SK-N-SH treated with all-trans-retinoic acid at 6 μM for 48 hours (cell line): ENCODE results near the gene UGGT2.

ENCODE experiments used
- ATAC-seq: fragments of 200-7000 bp; cut with Tn5 transposase; 3 replicates; pipeline ENCODE4 v1.9.1; 2020; ENCODE audit warnings: mild to moderate bottlenecking, moderate library complexity
- ARNTL ChIP-seq: fragments of 450-650 bp; formaldehyde crosslinking; IDR thresholded peaks from 2 replicates; pipeline ENCODE4 v1.5.0; 2020; ENCODE audit warnings: low read depth, mild to moderate bottlenecking, moderate library complexity, borderline replicate concordance
- BACH2 ChIP-seq: fragments of 250-450 bp; sonication (Bioruptor Pico); IDR thresholded peaks from 2 replicates; pipeline ENCODE4 v1.9.0; 2021; ENCODE audit warnings: mild to moderate bottlenecking, borderline replicate concordance
- CREB5 ChIP-seq: fragments of 250-450 bp; sonication (Bioruptor Pico); IDR thresholded peaks from 2 replicates; pipeline ENCODE4 v1.5.1; 2020; ENCODE audit warnings: low read depth, mild to moderate bottlenecking, moderate library complexity
- CSDC2 ChIP-seq: fragments of 250-450 bp; sonication (Bioruptor Pico); IDR thresholded peaks from 2 replicates; pipeline ENCODE4 v1.5.0; 2020; ENCODE audit warnings: mild to moderate bottlenecking, moderate library complexity
- ESRRG ChIP-seq: fragments of 250-450 bp; sonication (Bioruptor Pico); IDR thresholded peaks from 2 replicates; pipeline ENCODE4 v1.6.1; 2021; ENCODE audit warnings: mild to moderate bottlenecking
- GLIS3 ChIP-seq: fragments of 250-450 bp; sonication (Bioruptor Pico); IDR thresholded peaks from 2 replicates; pipeline ENCODE4 v1.5.0; 2020; ENCODE audit warnings: mild to moderate bottlenecking, moderate library complexity
- ISL1 ChIP-seq: fragments of 250-450 bp; sonication (Bioruptor Pico); IDR thresholded peaks from 2 replicates; pipeline ENCODE4 v2.1.2; 2022; ENCODE audit warnings: mild to moderate bottlenecking, moderate library complexity
- OSR1 ChIP-seq: fragments of 250-450 bp; sonication (Bioruptor Pico); IDR thresholded peaks from 2 replicates; pipeline ENCODE4 v1.8.0; 2022; ENCODE audit warnings: moderate library complexity, mild to moderate bottlenecking, inconsistent platforms
- POU6F1 ChIP-seq: fragments of 250-450 bp; sonication (Bioruptor Pico); IDR thresholded peaks from 2 replicates; pipeline ENCODE4 v1.8.0; 2021; ENCODE audit warnings: low read depth, mild to moderate bottlenecking, moderate library complexity, borderline replicate concordance
- PPARA ChIP-seq: fragments of 250-450 bp; sonication (Bioruptor Pico); IDR thresholded peaks from 2 replicates; pipeline ENCODE4 v1.5.0; 2020; ENCODE audit warnings: mild to moderate bottlenecking, borderline replicate concordance
- RARB ChIP-seq: fragments of 250-450 bp; sonication (Bioruptor Pico); IDR thresholded peaks from 2 replicates; pipeline ENCODE4 v1.8.0; 2021; ENCODE audit warnings: mild to moderate bottlenecking, moderate library complexity
- SNAI2 ChIP-seq: fragments of 250-450 bp; sonication (Bioruptor Pico); IDR thresholded peaks from 2 replicates; pipeline ENCODE4 v1.5.0; 2020; ENCODE audit warnings: mild to moderate bottlenecking, moderate library complexity
- TOX ChIP-seq: fragments of 250-450 bp; sonication (Bioruptor Pico); IDR thresholded peaks from 2 replicates; pipeline ENCODE4 v1.8.0; 2021; ENCODE audit warnings: mild to moderate bottlenecking, moderate library complexity, borderline replicate concordance
- ZC3H10 ChIP-seq: fragments of 250-450 bp; sonication (Bioruptor Pico); IDR thresholded peaks from 2 replicates; pipeline ENCODE4 v1.5.1; 2021; ENCODE audit warnings: mild to moderate bottlenecking, moderate library complexity
- ZFP30 ChIP-seq: fragments of 450-650 bp; formaldehyde crosslinking; IDR thresholded peaks from 2 replicates; pipeline ENCODE4 v1.5.0; 2022; ENCODE audit warnings: mild to moderate bottlenecking, moderate library complexity
- ZNF70 ChIP-seq: fragments of 450-650 bp; formaldehyde crosslinking; IDR thresholded peaks from 2 replicates; pipeline ENCODE4 v1.5.0; 2020; ENCODE audit warnings: mild to moderate bottlenecking, moderate library complexity
- TF ChIP-seq, protein P1 (sequence below): fragments of 250-450 bp; sonication (Bioruptor Pico); IDR thresholded peaks from 2 replicates; pipeline ENCODE4 v1.8.0; 2020; ENCODE audit warnings: mild to moderate bottlenecking, moderate library complexity, borderline replicate concordance
- TF ChIP-seq, protein P2 (sequence below): fragments of 250-450 bp; sonication (Bioruptor Pico); IDR thresholded peaks from 2 replicates; pipeline ENCODE4 v1.5.0; 2020; ENCODE audit warnings: mild to moderate bottlenecking, moderate library complexity
- TF ChIP-seq, protein P3 (sequence below): fragments of 250-450 bp; sonication (Bioruptor Pico); IDR thresholded peaks from 2 replicates; pipeline ENCODE4 v1.5.1; 2021; ENCODE audit warnings: mild to moderate bottlenecking, moderate library complexity

The UGGT2 gene

GRCh38 chr13:96053003-96053703 is at the start of gene UGGT2:
UGGT2 (minus strand) TSS chr13:96053401; CDS start chr13:96053312, 89 bp downstream.
- peak; percentile 99 for ATAC-seq
- TF ChIP-seq ZNF70 (CRISPR knock-in tag) (no peak), BACH2 (CRISPR knock-in tag) (no peak), OSR1 (no peak), TOX (no peak), POU6F1 (CRISPR knock-in tag) (no peak), ISL1 (CRISPR knock-in tag) (no peak), ZC3H10 (CRISPR knock-in tag) (no peak), ZFP30 (CRISPR knock-in tag) (no peak), CSDC2 (CRISPR knock-in tag) (no peak), ARNTL (CRISPR knock-in tag) (no peak)
- TF ChIP-seq, protein P1, sequence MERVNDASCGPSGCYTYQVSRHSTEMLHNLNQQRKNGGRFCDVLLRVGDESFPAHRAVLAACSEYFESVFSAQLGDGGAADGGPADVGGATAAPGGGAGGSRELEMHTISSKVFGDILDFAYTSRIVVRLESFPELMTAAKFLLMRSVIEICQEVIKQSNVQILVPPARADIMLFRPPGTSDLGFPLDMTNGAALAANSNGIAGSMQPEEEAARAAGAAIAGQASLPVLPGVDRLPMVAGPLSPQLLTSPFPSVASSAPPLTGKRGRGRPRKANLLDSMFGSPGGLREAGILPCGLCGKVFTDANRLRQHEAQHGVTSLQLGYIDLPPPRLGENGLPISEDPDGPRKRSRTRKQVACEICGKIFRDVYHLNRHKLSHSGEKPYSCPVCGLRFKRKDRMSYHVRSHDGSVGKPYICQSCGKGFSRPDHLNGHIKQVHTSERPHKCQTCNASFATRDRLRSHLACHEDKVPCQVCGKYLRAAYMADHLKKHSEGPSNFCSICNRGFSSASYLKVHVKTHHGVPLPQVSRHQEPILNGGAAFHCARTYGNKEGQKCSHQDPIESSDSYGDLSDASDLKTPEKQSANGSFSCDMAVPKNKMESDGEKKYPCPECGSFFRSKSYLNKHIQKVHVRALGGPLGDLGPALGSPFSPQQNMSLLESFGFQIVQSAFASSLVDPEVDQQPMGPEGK (CRISPR knock-in tag), result no peak
- TF ChIP-seq, all 23 proteins: peak for 0

- TF ChIP-seq CREB5 (CRISPR knock-in tag) (no peak), SNAI2 (CRISPR knock-in tag) (no peak), ZNF70 (CRISPR knock-in tag) (no peak), ESRRG (CRISPR knock-in tag) (no peak), BACH2 (CRISPR knock-in tag) (no peak), CSDC2 (CRISPR knock-in tag) (no peak), ARNTL (CRISPR knock-in tag) (no peak), ISL1 (CRISPR knock-in tag) (no peak), TOX (no peak), RARB (no peak), ZC3H10 (CRISPR knock-in tag) (no peak), GLIS3 (CRISPR knock-in tag) (no peak), PPARA (CRISPR knock-in tag) (no peak), POU6F1 (CRISPR knock-in tag) (no peak), OSR1 (no peak)
- TF ChIP-seq, protein P1 (CRISPR knock-in tag), result no peak
- TF ChIP-seq, protein P2, sequence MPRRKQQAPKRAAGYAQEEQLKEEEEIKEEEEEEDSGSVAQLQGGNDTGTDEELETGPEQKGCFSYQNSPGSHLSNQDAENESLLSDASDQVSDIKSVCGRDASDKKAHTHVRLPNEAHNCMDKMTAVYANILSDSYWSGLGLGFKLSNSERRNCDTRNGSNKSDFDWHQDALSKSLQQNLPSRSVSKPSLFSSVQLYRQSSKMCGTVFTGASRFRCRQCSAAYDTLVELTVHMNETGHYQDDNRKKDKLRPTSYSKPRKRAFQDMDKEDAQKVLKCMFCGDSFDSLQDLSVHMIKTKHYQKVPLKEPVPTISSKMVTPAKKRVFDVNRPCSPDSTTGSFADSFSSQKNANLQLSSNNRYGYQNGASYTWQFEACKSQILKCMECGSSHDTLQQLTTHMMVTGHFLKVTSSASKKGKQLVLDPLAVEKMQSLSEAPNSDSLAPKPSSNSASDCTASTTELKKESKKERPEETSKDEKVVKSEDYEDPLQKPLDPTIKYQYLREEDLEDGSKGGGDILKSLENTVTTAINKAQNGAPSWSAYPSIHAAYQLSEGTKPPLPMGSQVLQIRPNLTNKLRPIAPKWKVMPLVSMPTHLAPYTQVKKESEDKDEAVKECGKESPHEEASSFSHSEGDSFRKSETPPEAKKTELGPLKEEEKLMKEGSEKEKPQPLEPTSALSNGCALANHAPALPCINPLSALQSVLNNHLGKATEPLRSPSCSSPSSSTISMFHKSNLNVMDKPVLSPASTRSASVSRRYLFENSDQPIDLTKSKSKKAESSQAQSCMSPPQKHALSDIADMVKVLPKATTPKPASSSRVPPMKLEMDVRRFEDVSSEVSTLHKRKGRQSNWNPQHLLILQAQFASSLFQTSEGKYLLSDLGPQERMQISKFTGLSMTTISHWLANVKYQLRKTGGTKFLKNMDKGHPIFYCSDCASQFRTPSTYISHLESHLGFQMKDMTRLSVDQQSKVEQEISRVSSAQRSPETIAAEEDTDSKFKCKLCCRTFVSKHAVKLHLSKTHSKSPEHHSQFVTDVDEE (CRISPR knock-in tag), result no peak
- TF ChIP-seq, protein P3, sequence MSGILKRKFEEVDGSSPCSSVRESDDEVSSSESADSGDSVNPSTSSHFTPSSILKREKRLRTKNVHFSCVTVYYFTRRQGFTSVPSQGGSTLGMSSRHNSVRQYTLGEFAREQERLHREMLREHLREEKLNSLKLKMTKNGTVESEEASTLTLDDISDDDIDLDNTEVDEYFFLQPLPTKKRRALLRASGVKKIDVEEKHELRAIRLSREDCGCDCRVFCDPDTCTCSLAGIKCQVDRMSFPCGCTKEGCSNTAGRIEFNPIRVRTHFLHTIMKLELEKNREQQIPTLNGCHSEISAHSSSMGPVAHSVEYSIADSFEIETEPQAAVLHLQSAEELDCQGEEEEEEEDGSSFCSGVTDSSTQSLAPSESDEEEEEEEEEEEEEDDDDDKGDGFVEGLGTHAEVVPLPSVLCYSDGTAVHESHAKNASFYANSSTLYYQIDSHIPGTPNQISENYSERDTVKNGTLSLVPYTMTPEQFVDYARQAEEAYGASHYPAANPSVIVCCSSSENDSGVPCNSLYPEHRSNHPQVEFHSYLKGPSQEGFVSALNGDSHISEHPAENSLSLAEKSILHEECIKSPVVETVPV (CRISPR knock-in tag), result no peak
- ATAC-seq, result no peak
Observed at GRCh38 chr13:96100457-96101220, 47.4 kb upstream of the UGGT2 start.
